Middle frontal gyrus (tissue), 1 donor: ENCODE measurements around the gene SPATA3.
A peak's percentile ranks its signal among the peaks of the same experiment; 100 is the strongest.
"Not testable (repeated sequence)": the region's sequence is repeated elsewhere in the genome, so short reads cannot be mapped to it uniquely, and the experiment has no call there.

Source experiments
- DNase-seq: peaks from one replicate; pipeline ENCODE4 v3.0.0-alpha.2; 2015; ENCODE audit warnings: low spot score; ENCODE audit errors: extremely low spot score

The SPATA3 gene

GRCh38 chr2:231025059-231025458, 29.1 kb downstream of the SPATA3 start:
- DNase-seq, result not testable (repeated sequence)

- no peak for DNase-seq
Observed at GRCh38 chr2:231028889-231029288, 33.0 kb downstream of the SPATA3 start.

- DNase-seq, result no peak
Observed at GRCh38 chr2:231029563-231029962, 33.6 kb downstream of the SPATA3 start.

- DNase-seq, result no peak
Observed at GRCh38 chr2:231030725-231031124, 34.8 kb downstream of the SPATA3 start.

GRCh38 chr2:231032575-231033140, 36.7 kb downstream of the SPATA3 start:
- no peak for DNase-seq

GRCh38 chr2:231033147-231034132, 37.5 kb downstream of the SPATA3 start:
- no peak for DNase-seq

GRCh38 chr2:231034291-231034882, 38.5 kb downstream of the SPATA3 start:
- no peak for DNase-seq

- no peak for DNase-seq
Observed at GRCh38 chr2:231036131-231036530, 40.2 kb downstream of the SPATA3 start.

GRCh38 chr2:231036578-231037106, 40.7 kb downstream of the SPATA3 start:
- no peak for DNase-seq

GRCh38 chr2:231037202-231037730, 41.3 kb downstream of the SPATA3 start, which contains the start of gene C2orf72:
Gene C2orf72, plus strand, starts transcription at chr2:231037523. Its CDS starts 43 bp downstream, at chr2:231037566.
- DNase-seq, result no peak

- DNase-seq, result no peak
Observed at GRCh38 chr2:231037731-231038482, 42.0 kb downstream of the SPATA3 start.

- no peak for DNase-seq
Observed at GRCh38 chr2:231038483-231039293, 42.8 kb downstream of the SPATA3 start.

- no peak for DNase-seq
Observed at GRCh38 chr2:231039294-231039664, 43.4 kb downstream of the SPATA3 start.

- no peak for DNase-seq
Observed at GRCh38 chr2:231039821-231040364, 44.0 kb downstream of the SPATA3 start.

GRCh38 chr2:231041061-231041689, 45.3 kb downstream of the SPATA3 start:
- DNase-seq, result no peak

GRCh38 chr2:231043796-231044195, 47.9 kb downstream of the SPATA3 start:
- DNase-seq, result no peak

- DNase-seq, result no peak
Observed at GRCh38 chr2:231046916-231047273, 51.0 kb downstream of the SPATA3 start.

- peak; percentile 69 for DNase-seq
Observed at GRCh38 chr2:231047274-231047922, 51.5 kb downstream of the SPATA3 start.
